GM23338 (cell line): ENCODE measurements around the gene SLC39A5. TPM values are rescaled to one million over a fixed set of nuclear protein-coding genes. Genes with fewer than 3 reads are reported as not detected.

Experiments
- ATAC-seq: fragments of 200-7000 bp; cut with Tn5 transposase; 3 replicates; pipeline ENCODE4 v1.9.1; 2020
- DNase-seq: peaks from one replicate; pipeline ENCODE4 v3.0.0-alpha.2; 2015; ENCODE audit warnings: low spot score
- H2AFZ ChIP-seq: fragments of 200-600 bp; sonication (generic); 2 replicates; pipeline ENCODE4 v1.8.0; 2016; ENCODE audit warnings: antibody characterized with exemption, mild to moderate bottlenecking, moderate library complexity
- H3F3A ChIP-seq: fragments of 200-600 bp; sonication (generic); replicated peaks from 2 replicates; pipeline ENCODE4 v1.8.0; 2017; ENCODE audit warnings: antibody characterized with exemption, mixed run types, low read depth
- H3K27ac ChIP-seq: fragments of 200-600 bp; sonication (generic); 2 replicates; pipeline ENCODE4 v1.6.1; 2016; ENCODE audit warnings: low read depth
- H3K27me3 ChIP-seq: fragments of 200-600 bp; sonication (generic); 2 replicates; pipeline ENCODE4 v1.8.0; 2016; ENCODE audit warnings: mild to moderate bottlenecking, mixed run types, moderate library complexity; ENCODE audit not compliant: insufficient read depth
- H3K36me3 ChIP-seq: fragments of 200-600 bp; sonication (generic); 2 replicates; pipeline ENCODE4 v1.8.0; 2016; ENCODE audit warnings: mild to moderate bottlenecking; ENCODE audit not compliant: insufficient read depth
- H3K4me1 ChIP-seq: fragments of 200-600 bp; sonication (generic); 2 replicates; pipeline ENCODE4 v1.8.0; 2016; ENCODE audit warnings: mild to moderate bottlenecking, moderate library complexity; ENCODE audit not compliant: insufficient read depth
- H3K4me2 ChIP-seq: fragments of 200-600 bp; sonication (generic); 2 replicates; pipeline ENCODE4 v1.7.1; 2017; ENCODE audit warnings: mixed run types
- H3K4me3 ChIP-seq: fragments of 200-600 bp; sonication (generic); 2 replicates; pipeline ENCODE4 v1.6.1; 2016; ENCODE audit warnings: mixed run types
- H3K79me2 ChIP-seq: fragments of 200-600 bp; sonication (generic); replicated peaks from 2 replicates; pipeline ENCODE4 v1.8.0; 2017; ENCODE audit warnings: mild to moderate bottlenecking; ENCODE audit not compliant: insufficient read depth
- H3K9me2 ChIP-seq: fragments of 200-600 bp; sonication (generic); 2 replicates; pipeline ENCODE4 v1.8.0; 2017; ENCODE audit not compliant: insufficient read depth
- H4K20me1 ChIP-seq: fragments of 200-600 bp; sonication (generic); replicated peaks from 2 replicates; pipeline ENCODE4 v1.8.0; 2017; ENCODE audit warnings: mild to moderate bottlenecking; ENCODE audit not compliant: insufficient read depth
- H3K27ac Mint-ChIP-seq: 2 replicates; pipeline ENCODE4 v1.8.0; 2020; ENCODE audit warnings: inconsistent platforms, mild to moderate bottlenecking, moderate library complexity, mixed read lengths
- H3K27me3 Mint-ChIP-seq: 3 replicates; pipeline ENCODE4 v1.8.0; 2022; ENCODE audit warnings: low read depth, mild to moderate bottlenecking, moderate library complexity, mixed read lengths, inconsistent platforms; ENCODE audit not compliant: insufficient read depth, poor library complexity
- H3K36me3 Mint-ChIP-seq: 3 replicates; pipeline ENCODE4 v1.8.0; 2021; ENCODE audit warnings: low read depth, mild to moderate bottlenecking, inconsistent platforms, moderate library complexity, mixed read lengths
- H3K4me1 Mint-ChIP-seq: 3 replicates; pipeline ENCODE4 v1.8.0; 2020; ENCODE audit warnings: mild to moderate bottlenecking, inconsistent platforms, mixed read lengths
- H3K4me3 Mint-ChIP-seq: 3 replicates; pipeline ENCODE4 v1.8.0; 2021; ENCODE audit warnings: moderate library complexity, mild to moderate bottlenecking, inconsistent platforms, mixed read lengths
- H3K9me3 Mint-ChIP-seq: 3 replicates; pipeline ENCODE4 v1.8.0; 2020; ENCODE audit warnings: moderate library complexity, mild to moderate bottlenecking, inconsistent platforms, mixed read lengths
- CREB1 ChIP-seq: fragments of 250-450 bp; sonication (Bioruptor Pico); IDR thresholded peaks from 2 replicates; pipeline ENCODE4 v1.5.0; 2020; ENCODE audit warnings: low read depth, mild to moderate bottlenecking, moderate library complexity
- CTCF ChIP-seq, 2 experiments: fragments of 200-600 bp in 1 of 2; sonication (generic) in 1 of 2; conservative IDR thresholded peaks; 2 replicates each; pipeline versions ENCODE4 v1.5.1 to v1.6.1; 2016 to 2017; ENCODE audit warnings: antibody characterized with exemption in 2 of 2, low read depth in 2 of 2, mild to moderate bottlenecking in 2 of 2, moderate library complexity in 1 of 2
- EZH2 ChIP-seq: fragments of 200-600 bp; sonication (generic); IDR thresholded peaks from one replicate; pipeline ENCODE4 v1.8.0; 2017; ENCODE audit warnings: antibody characterized with exemption, mild to moderate bottlenecking, low read depth; ENCODE audit not compliant: unreplicated experiment
- EZH2phosphoT487 ChIP-seq: fragments of 200-600 bp; sonication (generic); IDR thresholded peaks from one replicate; pipeline ENCODE4 v1.8.1; 2018; ENCODE audit warnings: antibody characterized with exemption; ENCODE audit not compliant: unreplicated experiment
- JUNB ChIP-seq: IDR thresholded peaks from one replicate; pipeline ENCODE4 v1.6.1; 2016; ENCODE audit warnings: antibody characterized with exemption; ENCODE audit not compliant: unreplicated experiment
- POLR2AphosphoS5 ChIP-seq: IDR thresholded peaks from 2 replicates; pipeline ENCODE4 v1.6.1; 2016; ENCODE audit warnings: antibody characterized with exemption, low read depth
- REST ChIP-seq: IDR thresholded peaks from one replicate; pipeline ENCODE4 v1.6.1; 2018; ENCODE audit warnings: antibody characterized with exemption; ENCODE audit not compliant: unreplicated experiment
- ZNF331 ChIP-seq: fragments of 250-450 bp; sonication (Bioruptor Pico); IDR thresholded peaks from 2 replicates; pipeline ENCODE4 v1.5.0; 2020; ENCODE audit warnings: low read depth, mild to moderate bottlenecking, moderate library complexity
- polyA plus RNA-seq: library from polyadenylated mRNA; unstranded; fragments of >200 nt; fragmentation: Nextera tagmentation; extraction: Ambion mirVana; gene quantifications from 2 replicates; pipeline ENCODE4 v1.2.1, GENCODE V29; 2016
- total RNA-seq: library from RNA; depleted of rRNA; stranded (reverse); fragments of >200 nt; shearing (Covaris generic); gene quantifications from 2 replicates; pipeline ENCODE4 v1.2.3, GENCODE V29; 2014
- TF ChIP-seq, protein P1 (sequence below): fragments of 250-450 bp; sonication (Bioruptor Pico); IDR thresholded peaks from 2 replicates; pipeline ENCODE4 v1.5.0; 2020; ENCODE audit warnings: mild to moderate bottlenecking, moderate library complexity
- TF ChIP-seq, protein P2 (sequence below): IDR thresholded peaks from 2 replicates; pipeline ENCODE4 v1.6.1; 2016; ENCODE audit warnings: antibody characterized with exemption

SLC39A5 gene
- total and polyA plus RNA-seq, 2 experiments from 2014 or later, result 0.29 to 0.59 TPM

DNA sequence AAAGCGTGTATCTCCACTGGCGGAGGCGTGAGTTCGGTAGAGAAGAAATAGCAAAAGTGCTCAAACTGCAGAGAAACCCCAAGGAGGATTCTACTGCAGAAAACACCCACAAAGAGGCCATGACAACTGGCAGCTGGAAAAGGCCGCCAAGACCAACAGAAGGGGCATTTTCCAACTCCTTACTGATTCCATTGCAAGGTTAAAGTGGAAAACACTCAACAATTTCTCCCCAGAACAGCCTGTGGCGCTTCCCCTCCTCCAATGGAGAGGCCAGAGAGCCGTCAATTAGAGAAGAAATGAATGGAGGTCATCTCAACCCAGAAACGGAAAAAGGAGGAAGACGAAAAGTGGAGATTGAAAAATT is 29.0 kb downstream of the SLC39A5 start:
- H2AFZ ChIP-seq, result peak overlapping the region; percentile 100
- peaks cover 13% of the 10 kb centered on the region; the same call in 1 of the 2 replicates for H3K79me2 ChIP-seq
- DNase-seq (peak; percentile 35), ATAC-seq (no peak)
- Mint-ChIP-seq H3K9me3 (no peaks in the 10 kb centered on the region; the same call in 1 of the 3 replicates), H3K4me3 (peak overlapping the region; percentile 85), H3K4me1 (peaks cover 18% of the 10 kb centered on the region), H3K27me3 (peaks cover 23% of the 10 kb centered on the region), H3K27ac (no peak overlapping the region), H3K36me3 (peaks cover 27% of the 10 kb centered on the region)
- TF ChIP-seq ZNF331 (CRISPR knock-in tag) (no peak), REST (no peak), EZH2phosphoT487 (no peak), EZH2 (no peak), JUNB (no peak), CREB1 (CRISPR knock-in tag) (no peak), CTCF (conservative IDR thresholded peaks at IDR 0.05; ENCODE audit: low read depth in 2 of 2) (no peak), POLR2AphosphoS5 (no peak)
- TF ChIP-seq, protein P1, sequence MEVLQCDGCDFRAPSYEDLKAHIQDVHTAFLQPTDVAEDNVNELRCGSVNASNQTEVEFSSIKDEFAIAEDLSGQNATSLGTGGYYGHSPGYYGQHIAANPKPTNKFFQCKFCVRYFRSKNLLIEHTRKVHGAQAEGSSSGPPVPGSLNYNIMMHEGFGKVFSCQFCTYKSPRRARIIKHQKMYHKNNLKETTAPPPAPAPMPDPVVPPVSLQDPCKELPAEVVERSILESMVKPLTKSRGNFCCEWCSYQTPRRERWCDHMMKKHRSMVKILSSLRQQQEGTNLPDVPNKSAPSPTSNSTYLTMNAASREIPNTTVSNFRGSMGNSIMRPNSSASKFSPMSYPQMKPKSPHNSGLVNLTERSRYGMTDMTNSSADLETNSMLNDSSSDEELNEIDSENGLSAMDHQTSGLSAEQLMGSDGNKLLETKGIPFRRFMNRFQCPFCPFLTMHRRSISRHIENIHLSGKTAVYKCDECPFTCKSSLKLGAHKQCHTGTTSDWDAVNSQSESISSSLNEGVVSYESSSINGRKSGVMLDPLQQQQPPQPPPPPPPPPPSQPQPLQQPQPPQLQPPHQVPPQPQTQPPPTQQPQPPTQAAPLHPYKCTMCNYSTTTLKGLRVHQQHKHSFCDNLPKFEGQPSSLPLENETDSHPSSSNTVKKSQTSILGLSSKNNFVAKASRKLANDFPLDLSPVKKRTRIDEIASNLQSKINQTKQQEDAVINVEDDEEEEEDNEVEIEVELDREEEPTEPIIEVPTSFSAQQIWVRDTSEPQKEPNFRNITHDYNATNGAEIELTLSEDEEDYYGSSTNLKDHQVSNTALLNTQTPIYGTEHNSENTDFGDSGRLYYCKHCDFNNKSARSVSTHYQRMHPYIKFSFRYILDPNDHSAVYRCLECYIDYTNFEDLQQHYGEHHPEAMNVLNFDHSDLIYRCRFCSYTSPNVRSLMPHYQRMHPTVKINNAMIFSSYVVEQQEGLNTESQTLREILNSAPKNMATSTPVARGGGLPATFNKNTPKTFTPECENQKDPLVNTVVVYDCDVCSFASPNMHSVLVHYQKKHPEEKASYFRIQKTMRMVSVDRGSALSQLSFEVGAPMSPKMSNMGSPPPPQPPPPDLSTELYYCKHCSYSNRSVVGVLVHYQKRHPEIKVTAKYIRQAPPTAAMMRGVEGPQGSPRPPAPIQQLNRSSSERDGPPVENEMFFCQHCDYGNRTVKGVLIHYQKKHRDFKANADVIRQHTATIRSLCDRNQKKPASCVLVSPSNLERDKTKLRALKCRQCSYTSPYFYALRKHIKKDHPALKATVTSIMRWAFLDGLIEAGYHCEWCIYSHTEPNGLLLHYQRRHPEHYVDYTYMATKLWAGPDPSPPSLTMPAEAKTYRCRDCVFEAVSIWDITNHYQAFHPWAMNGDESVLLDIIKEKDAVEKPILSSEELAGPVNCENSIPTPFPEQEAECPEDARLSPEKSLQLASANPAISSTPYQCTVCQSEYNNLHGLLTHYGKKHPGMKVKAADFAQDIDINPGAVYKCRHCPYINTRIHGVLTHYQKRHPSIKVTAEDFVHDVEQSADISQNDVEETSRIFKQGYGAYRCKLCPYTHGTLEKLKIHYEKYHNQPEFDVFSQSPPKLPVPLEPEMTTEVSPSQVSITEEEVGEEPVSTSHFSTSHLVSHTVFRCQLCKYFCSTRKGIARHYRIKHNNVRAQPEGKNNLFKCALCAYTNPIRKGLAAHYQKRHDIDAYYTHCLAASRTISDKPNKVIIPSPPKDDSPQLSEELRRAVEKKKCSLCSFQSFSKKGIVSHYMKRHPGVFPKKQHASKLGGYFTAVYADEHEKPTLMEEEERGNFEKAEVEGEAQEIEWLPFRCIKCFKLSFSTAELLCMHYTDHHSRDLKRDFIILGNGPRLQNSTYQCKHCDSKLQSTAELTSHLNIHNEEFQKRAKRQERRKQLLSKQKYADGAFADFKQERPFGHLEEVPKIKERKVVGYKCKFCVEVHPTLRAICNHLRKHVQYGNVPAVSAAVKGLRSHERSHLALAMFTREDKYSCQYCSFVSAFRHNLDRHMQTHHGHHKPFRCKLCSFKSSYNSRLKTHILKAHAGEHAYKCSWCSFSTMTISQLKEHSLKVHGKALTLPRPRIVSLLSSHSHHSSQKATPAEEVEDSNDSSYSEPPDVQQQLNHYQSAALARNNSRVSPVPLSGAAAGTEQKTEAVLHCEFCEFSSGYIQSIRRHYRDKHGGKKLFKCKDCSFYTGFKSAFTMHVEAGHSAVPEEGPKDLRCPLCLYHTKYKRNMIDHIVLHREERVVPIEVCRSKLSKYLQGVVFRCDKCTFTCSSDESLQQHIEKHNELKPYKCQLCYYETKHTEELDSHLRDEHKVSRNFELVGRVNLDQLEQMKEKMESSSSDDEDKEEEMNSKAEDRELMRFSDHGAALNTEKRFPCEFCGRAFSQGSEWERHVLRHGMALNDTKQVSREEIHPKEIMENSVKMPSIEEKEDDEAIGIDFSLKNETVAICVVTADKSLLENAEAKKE, result no peak
- TF ChIP-seq, protein P2, sequence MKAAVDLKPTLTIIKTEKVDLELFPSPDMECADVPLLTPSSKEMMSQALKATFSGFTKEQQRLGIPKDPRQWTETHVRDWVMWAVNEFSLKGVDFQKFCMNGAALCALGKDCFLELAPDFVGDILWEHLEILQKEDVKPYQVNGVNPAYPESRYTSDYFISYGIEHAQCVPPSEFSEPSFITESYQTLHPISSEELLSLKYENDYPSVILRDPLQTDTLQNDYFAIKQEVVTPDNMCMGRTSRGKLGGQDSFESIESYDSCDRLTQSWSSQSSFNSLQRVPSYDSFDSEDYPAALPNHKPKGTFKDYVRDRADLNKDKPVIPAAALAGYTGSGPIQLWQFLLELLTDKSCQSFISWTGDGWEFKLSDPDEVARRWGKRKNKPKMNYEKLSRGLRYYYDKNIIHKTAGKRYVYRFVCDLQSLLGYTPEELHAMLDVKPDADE, result no peak
- peaks cover 16% of the 10 kb centered on the region for H4K20me1 ChIP-seq
- H3K27me3 ChIP-seq, result no peaks in the 10 kb centered on the region
- peak overlapping the region; percentile 95 for H3K4me3 ChIP-seq
- H3K4me2 ChIP-seq, result peak overlapping the region; percentile 99
- peaks cover 24% of the 10 kb centered on the region for H3F3A ChIP-seq
- H3K27ac ChIP-seq, result peak overlapping the region; percentile 75; the same call in 1 of the 2 replicates
- H3K4me1 ChIP-seq, result peaks cover 17% of the 10 kb centered on the region
- H3K9me2 ChIP-seq, result no peaks in the 10 kb centered on the region
- H3K36me3 ChIP-seq, result peaks cover 27% of the 10 kb centered on the region
